Neural progenitor cell (in vitro differentiated cells): ENCODE data around the gene FAAP24.
"Not testable (repeated sequence)": the region's sequence is repeated elsewhere in the genome, so short reads cannot be mapped to it uniquely, and the experiment has no call there.

ENCODE experiments used
- CTCF ChIP-seq: fragments of 200-600 bp; sonication (generic); IDR thresholded peaks from 2 replicates; pipeline ENCODE4 v1.5.1; 2017; ENCODE audit warnings: antibody characterized with exemption, mild to moderate bottlenecking
- EZH2 ChIP-seq: fragments of 200-600 bp; sonication (generic); IDR thresholded peaks from 2 replicates; pipeline ENCODE4 v1.6.1; 2017; ENCODE audit warnings: antibody characterized with exemption, mild to moderate bottlenecking, moderate library complexity
- EZH2phosphoT487 ChIP-seq: fragments of 200-600 bp; sonication (generic); IDR thresholded peaks from 2 replicates; pipeline ENCODE4 v1.6.1; 2017; ENCODE audit warnings: antibody characterized with exemption

- TF ChIP-seq CTCF, EZH2phosphoT487, EZH2: not testable (repeated sequence)
These were observed 31.5 kb downstream of the FAAP24 start for GRCh38 chr19:33003424-33004024.
